ENCODE measurements around the gene KRT6B.
"Not testable (repeated sequence)": the region's sequence is repeated elsewhere in the genome, so short reads cannot be mapped to it uniquely, and the experiment has no call there.

Gene KRT6B

DNA sequence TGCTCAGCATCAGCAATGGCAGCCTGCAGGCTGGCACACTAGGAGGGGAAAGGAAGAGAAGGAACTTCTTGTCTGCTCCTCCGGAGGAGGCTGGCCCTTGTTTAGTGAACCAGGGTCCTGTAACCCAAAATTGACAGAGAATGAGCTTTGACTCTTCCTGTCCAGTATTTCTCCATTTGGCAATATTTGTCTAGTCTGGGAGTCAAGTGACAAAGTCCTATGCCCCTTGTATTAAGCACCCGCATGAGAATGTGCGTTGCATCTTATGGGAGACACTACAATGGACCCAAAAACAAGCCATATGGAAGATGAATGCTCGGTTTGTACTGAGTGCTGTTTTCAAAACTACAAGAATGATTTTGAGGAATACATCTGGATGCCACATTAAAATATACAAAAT is 17.9 kb upstream of the KRT6B start:
- no peak for DNase-seq (ENCODE audit: low read depth)
- peaks cover 22% of the 10 kb centered on the region for H3K27me3 ChIP-seq (replicated peaks; ENCODE audit: control insufficient read depth, insufficient read depth, low read length)

DNA sequence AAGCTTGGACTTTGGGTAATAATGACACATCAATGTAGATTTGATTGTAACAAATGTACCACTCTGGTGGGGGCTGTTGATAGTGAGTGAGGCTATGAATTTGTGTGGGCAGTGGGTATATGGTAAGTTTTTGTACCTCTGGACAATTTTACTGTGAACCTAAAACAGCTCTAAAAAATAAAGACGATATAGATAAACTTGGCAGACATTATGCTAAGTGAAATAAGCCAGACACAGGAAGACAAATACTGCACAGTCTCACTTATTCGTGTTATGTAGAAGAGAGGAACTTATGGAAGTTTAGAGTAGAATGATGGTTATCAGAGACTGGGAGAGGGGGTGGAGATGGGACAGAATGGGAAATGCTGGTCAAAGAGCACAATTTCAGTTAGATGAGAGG is 13.0 kb upstream of the KRT6B start:
- Histone ChIP-seq H3K9me3 (ENCODE audit: control insufficient read depth, low read length) (peaks cover 5% of the 10 kb centered on the region), H3K9ac (ENCODE audit: low read length) (no peak overlapping the region), H3K36me3 (ENCODE audit: control insufficient read depth, insufficient read depth, low read length, severe bottlenecking) (no peaks in the 10 kb centered on the region)

More for the DNA sequence above, 17.9 kb upstream of the KRT6B start:
- Histone ChIP-seq H3K9me3 (ENCODE audit: control insufficient read depth, low read length) (no peaks in the 10 kb centered on the region), H3K9ac (ENCODE audit: low read length) (no peak overlapping the region), H3K4me3 (ENCODE audit: low read length) (no peak overlapping the region), H3K36me3 (ENCODE audit: control insufficient read depth, insufficient read depth, low read length, severe bottlenecking) (no peaks in the 10 kb centered on the region), H3K4me1 (ENCODE audit: control insufficient read depth, insufficient read depth, low read length) (no peaks in the 10 kb centered on the region)

GRCh38 chr12:52461693-52462092 is 9.7 kb upstream of the KRT6B start:
- Histone ChIP-seq H3K9ac (ENCODE audit: low read length) (no peak overlapping the region), H3K27me3 (replicated peaks; ENCODE audit: control insufficient read depth, insufficient read depth, low read length) (peaks cover 26% of the 10 kb centered on the region), H3K36me3 (ENCODE audit: control insufficient read depth, insufficient read depth, low read length, severe bottlenecking) (no peaks in the 10 kb centered on the region), H3K9me3 (ENCODE audit: control insufficient read depth, low read length) (peaks cover 5% of the 10 kb centered on the region), H3K4me3 (ENCODE audit: low read length) (no peak overlapping the region), H3K4me1 (ENCODE audit: control insufficient read depth, insufficient read depth, low read length) (no peaks in the 10 kb centered on the region)
- DNase-seq (ENCODE audit: low read depth), result no peak

More for the DNA sequence above, 13.0 kb upstream of the KRT6B start:
- Histone ChIP-seq H3K27me3 (replicated peaks; ENCODE audit: control insufficient read depth, insufficient read depth, low read length) (peaks cover 36% of the 10 kb centered on the region), H3K4me1 (ENCODE audit: control insufficient read depth, insufficient read depth, low read length) (no peaks in the 10 kb centered on the region), H3K4me3 (ENCODE audit: low read length) (no peak overlapping the region)
- no peak for DNase-seq (ENCODE audit: low read depth)

- Histone ChIP-seq H3K9ac (ENCODE audit: low read length) (no peak overlapping the region), H3K27me3 (replicated peaks; ENCODE audit: control insufficient read depth, insufficient read depth, low read length) (peaks cover 19% of the 10 kb centered on the region), H3K4me3 (ENCODE audit: low read length) (no peak overlapping the region), H3K36me3 (ENCODE audit: control insufficient read depth, insufficient read depth, low read length, severe bottlenecking) (no peaks in the 10 kb centered on the region), H3K4me1 (ENCODE audit: control insufficient read depth, insufficient read depth, low read length) (no peaks in the 10 kb centered on the region), H3K9me3 (ENCODE audit: control insufficient read depth, low read length) (peaks cover under 1% of the 10 kb centered on the region)
- no peak for DNase-seq (ENCODE audit: low read depth)
Measured at GRCh38 chr12:52458861-52459260, 6.9 kb upstream of the KRT6B start.

DNA sequence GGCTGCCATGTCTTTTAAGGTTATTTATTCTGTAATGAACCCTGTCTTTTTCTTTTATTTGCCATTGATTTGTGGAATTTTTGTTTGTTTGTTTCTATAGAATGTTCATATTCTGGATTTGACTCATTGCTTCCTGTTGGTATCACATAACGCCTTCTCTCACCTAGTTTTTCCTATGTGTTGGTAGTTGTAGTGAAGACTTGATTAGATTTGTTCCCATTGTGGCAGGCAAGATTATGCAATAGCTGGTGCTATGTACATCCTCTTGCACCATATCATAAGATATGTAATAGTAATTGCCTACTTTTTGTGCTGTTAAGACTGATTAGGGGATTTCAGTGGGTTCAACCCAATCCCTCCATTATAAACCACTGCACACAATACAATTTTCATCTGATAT is 3.9 kb upstream of the KRT6B start:
- Histone ChIP-seq H3K4me3 (ENCODE audit: low read length) (no peak overlapping the region), H3K9ac (ENCODE audit: low read length) (no peak overlapping the region), H3K4me1 (ENCODE audit: control insufficient read depth, insufficient read depth, low read length) (no peaks in the 10 kb centered on the region), H3K36me3 (ENCODE audit: control insufficient read depth, insufficient read depth, low read length, severe bottlenecking) (no peaks in the 10 kb centered on the region), H3K27me3 (replicated peaks; ENCODE audit: control insufficient read depth, insufficient read depth, low read length) (peaks cover 4% of the 10 kb centered on the region), H3K9me3 (ENCODE audit: control insufficient read depth, low read length) (no peaks in the 10 kb centered on the region)
- no peak for DNase-seq (ENCODE audit: low read depth)

GRCh38 chr12:52454411-52455201 is 2.7 kb upstream of the KRT6B start:
- no peaks in the 10 kb centered on the region for H3K4me1 ChIP-seq (ENCODE audit: control insufficient read depth, insufficient read depth, low read length)
- no peaks in the 10 kb centered on the region for H3K36me3 ChIP-seq (ENCODE audit: control insufficient read depth, insufficient read depth, low read length, severe bottlenecking)
- no peak overlapping the region for H3K4me3 ChIP-seq (ENCODE audit: low read length)
- H3K27me3 ChIP-seq (replicated peaks; ENCODE audit: control insufficient read depth, insufficient read depth, low read length), result peaks cover 4% of the 10 kb centered on the region
- no peak for DNase-seq (ENCODE audit: low read depth)
- H3K9me3 ChIP-seq (ENCODE audit: control insufficient read depth, low read length), result no peaks in the 10 kb centered on the region
- no peak overlapping the region for H3K9ac ChIP-seq (ENCODE audit: low read length)

DNA sequence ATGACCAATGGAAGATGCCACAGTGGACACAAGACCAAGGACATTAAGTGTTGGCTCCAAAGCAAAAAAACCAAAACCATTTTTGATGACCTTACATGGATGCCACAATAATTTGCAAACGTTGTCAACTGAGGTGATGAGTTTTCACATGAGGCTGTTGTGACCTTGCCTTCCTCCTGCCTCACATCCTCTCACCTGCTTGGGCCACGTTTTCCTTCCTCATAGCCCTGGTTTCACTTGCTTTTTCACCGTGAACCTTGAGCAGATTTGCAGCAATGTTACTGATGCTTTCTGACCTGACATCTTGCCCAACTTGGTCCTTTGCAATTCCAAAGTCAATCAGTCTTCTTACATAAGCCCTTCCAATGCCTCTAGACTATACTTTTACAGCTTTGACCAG is 3.7 kb downstream of the KRT6B start:
- Histone ChIP-seq H3K4me1 (ENCODE audit: control insufficient read depth, insufficient read depth, low read length) (peaks cover 2% of the 10 kb centered on the region), H3K36me3 (ENCODE audit: control insufficient read depth, insufficient read depth, low read length, severe bottlenecking) (no peaks in the 10 kb centered on the region), H3K27me3 (replicated peaks; ENCODE audit: control insufficient read depth, insufficient read depth, low read length) (peaks cover 17% of the 10 kb centered on the region), H3K9ac (ENCODE audit: low read length) (no peak overlapping the region), H3K4me3 (ENCODE audit: low read length) (no peak overlapping the region), H3K9me3 (ENCODE audit: control insufficient read depth, low read length) (no peaks in the 10 kb centered on the region)
- DNase-seq (ENCODE audit: low read depth), result no peak

DNA sequence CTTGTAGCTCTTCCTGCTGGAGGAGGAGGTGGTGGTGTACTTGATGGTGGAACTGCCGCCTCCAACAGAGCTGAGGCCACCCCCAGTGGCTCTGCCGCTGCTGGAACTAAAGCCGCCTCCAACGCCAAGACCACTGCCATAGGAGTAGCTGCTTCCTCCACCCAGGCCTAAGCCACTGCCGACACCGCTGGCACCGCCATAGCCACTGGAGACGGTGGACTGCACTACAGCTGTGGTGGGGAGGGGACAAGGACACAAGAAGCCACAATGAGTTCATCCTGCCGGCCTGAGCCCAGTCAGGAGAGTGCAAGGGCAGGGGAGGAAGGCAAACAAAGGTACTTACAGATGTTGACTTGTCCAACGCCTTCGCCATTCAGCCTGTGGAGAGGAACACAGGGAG is 4.8 kb downstream of the KRT6B start:
- not testable (repeated sequence) for H3K9me3 ChIP-seq (ENCODE audit: control insufficient read depth, low read length); DNase-seq (ENCODE audit: low read depth); H3K4me3 ChIP-seq (ENCODE audit: low read length); H3K9ac ChIP-seq (ENCODE audit: low read length); H3K36me3 ChIP-seq (ENCODE audit: control insufficient read depth, insufficient read depth, low read length, severe bottlenecking)
- Histone ChIP-seq H3K4me1 (ENCODE audit: control insufficient read depth, insufficient read depth, low read length) (peaks cover 12% of the 10 kb centered on the region), H3K27me3 (replicated peaks; ENCODE audit: control insufficient read depth, insufficient read depth, low read length) (peaks cover 17% of the 10 kb centered on the region)

DNA sequence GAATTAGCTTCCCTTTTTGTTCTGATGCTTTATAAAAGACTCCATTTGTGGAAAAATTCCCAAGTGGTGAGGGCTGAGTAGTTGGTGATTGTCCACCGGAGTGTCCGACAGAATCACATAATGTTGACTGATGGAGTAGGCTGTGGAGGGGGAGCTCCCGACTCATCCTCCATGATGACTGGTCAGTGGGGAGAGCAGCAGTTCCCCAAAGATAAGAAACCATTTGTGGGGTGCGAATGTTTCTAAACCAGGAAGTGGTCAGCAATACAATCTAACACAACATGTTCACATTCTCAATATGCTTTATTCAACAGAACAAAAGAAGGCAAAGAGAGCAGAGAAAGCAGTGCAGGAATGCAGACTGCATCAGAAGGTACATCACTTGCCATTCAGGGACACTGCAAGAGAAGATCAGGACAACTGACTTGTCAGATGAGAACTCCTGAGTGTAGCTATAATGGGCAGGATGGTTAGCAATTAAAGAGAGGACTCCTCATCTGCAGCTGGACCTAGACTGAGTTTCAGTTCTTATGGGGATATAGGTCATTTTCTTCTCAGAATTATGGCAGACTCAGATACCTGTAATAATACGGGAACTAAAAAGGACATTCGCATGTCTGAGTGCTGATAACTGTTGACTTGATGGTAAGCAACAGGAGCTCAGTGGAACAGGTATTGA is 5.4 kb downstream of the KRT6B start:
- no peak for DNase-seq (ENCODE audit: low read depth)
- no peak overlapping the region for H3K9ac ChIP-seq (ENCODE audit: low read length)
- H3K4me1 ChIP-seq (ENCODE audit: control insufficient read depth, insufficient read depth, low read length), result peaks cover 19% of the 10 kb centered on the region
- no peaks in the 10 kb centered on the region for H3K9me3 ChIP-seq (ENCODE audit: control insufficient read depth, low read length)
- H3K4me3 ChIP-seq (ENCODE audit: low read length), result no peak overlapping the region
- peaks cover 17% of the 10 kb centered on the region for H3K27me3 ChIP-seq (replicated peaks; ENCODE audit: control insufficient read depth, insufficient read depth, low read length)
- no peaks in the 10 kb centered on the region for H3K36me3 ChIP-seq (ENCODE audit: control insufficient read depth, insufficient read depth, low read length, severe bottlenecking)

DNA sequence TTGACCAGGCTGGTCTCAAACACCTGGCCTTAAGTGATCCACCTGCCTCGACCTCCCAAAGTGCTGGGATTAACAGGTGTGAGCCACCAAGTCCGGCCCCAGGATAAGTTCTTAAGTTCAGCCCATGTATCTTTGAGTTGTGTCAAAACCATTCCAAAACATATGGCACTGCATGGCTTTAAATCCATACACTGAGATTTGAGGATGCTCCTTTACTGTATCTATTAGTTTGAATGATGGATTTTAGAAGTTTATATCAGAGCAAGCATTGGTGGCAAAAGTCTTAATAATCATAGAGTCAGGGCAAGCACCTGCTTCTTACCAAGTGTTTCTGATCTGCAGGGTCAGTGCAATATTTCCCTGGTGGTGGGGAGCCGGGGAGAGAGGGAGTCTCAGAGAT is 6.1 kb downstream of the KRT6B start:
- DNase-seq (ENCODE audit: low read depth), result no peak
- peaks cover 26% of the 10 kb centered on the region for H3K4me1 ChIP-seq (ENCODE audit: control insufficient read depth, insufficient read depth, low read length)
- no peak overlapping the region for H3K4me3 ChIP-seq (ENCODE audit: low read length)

DNA sequence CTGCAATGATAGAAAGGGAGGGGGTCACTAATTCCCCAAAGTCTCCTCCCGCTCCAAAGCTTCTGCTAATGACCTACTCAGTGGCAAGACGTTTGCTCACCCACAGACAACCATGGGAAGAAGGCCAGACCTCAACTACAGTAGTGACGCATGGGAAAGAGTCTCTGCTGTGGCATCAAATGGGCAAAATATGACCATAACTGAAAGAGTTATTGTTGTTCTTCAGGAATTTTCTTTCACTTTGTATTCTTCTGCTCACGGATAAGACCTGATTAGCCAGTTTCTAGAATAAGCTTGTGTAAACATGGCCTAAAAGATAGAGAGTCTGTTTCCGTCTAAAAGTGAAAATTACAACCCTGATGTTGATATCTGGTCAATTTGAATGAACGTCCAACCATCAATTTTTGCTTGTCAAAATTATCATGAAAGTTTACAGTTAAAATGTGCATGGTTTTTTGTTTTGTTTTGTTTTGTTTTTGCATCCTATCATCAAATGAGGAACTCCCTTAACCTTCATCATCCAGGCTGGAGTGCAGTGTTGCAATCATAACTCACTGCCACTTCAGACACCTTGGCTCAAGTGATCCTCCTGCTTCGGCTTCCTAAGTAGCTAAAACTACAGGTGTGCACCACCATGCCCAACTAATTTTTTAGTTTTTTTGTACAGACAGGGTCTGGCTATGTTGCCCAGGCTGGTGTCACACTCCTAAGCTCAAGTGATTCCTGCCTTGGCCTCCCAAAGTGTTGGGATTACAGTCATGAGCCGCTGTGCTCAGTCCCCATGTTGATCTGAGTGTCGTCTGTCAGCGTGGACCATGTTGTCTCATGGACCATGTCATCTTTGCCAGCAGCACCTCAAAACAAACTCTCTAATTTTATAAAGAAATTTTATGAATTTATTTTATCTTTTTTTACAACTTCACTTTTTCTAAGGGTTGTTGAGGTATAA is 7.0 kb downstream of the KRT6B start:
- no peaks in the 10 kb centered on the region for H3K36me3 ChIP-seq (ENCODE audit: control insufficient read depth, insufficient read depth, low read length, severe bottlenecking)
- H3K9me3 ChIP-seq (ENCODE audit: control insufficient read depth, low read length), result no peaks in the 10 kb centered on the region
- H3K4me1 ChIP-seq (ENCODE audit: control insufficient read depth, insufficient read depth, low read length), result peaks cover 26% of the 10 kb centered on the region
- no peak overlapping the region for H3K4me3 ChIP-seq (ENCODE audit: low read length)
- H3K9ac ChIP-seq (ENCODE audit: low read length), result no peak overlapping the region
- no peak for DNase-seq (ENCODE audit: low read depth)
- H3K27me3 ChIP-seq (replicated peaks; ENCODE audit: control insufficient read depth, insufficient read depth, low read length), result peaks cover 12% of the 10 kb centered on the region

More for the DNA sequence above, 6.1 kb downstream of the KRT6B start:
- Histone ChIP-seq H3K9ac (ENCODE audit: low read length) (no peak overlapping the region), H3K36me3 (ENCODE audit: control insufficient read depth, insufficient read depth, low read length, severe bottlenecking) (no peaks in the 10 kb centered on the region), H3K27me3 (replicated peaks; ENCODE audit: control insufficient read depth, insufficient read depth, low read length) (peaks cover 17% of the 10 kb centered on the region), H3K9me3 (ENCODE audit: control insufficient read depth, low read length) (no peaks in the 10 kb centered on the region)
